Cerebellar cortex (tissue), 1 donor: ENCODE data around the gene FAM161B.
"Not testable (repeated sequence)": the region's sequence is repeated elsewhere in the genome, so short reads cannot be mapped to it uniquely, and the experiment has no call there.

ENCODE experiments used
- DNase-seq: peaks from one replicate; pipeline ENCODE4 v3.0.0-alpha.2; 2015; ENCODE audit warnings: low spot score

Gene FAM161B

GRCh38 chr14:73949752-73950734 is at the start of gene FAM161B, which contains the start of gene COQ6:
Gene FAM161B (minus strand): TSS chr14:73950094. CDS start chr14:73950026, 68 bp downstream.
Gene COQ6 (plus strand): TSS chr14:73950302. CDS start chr14:73950333, 31 bp downstream.
- DNase-seq = peak; percentile 99

- no peak for DNase-seq
Measured at GRCh38 chr14:73998726-73999125, 48.8 kb upstream of the FAM161B start.

GRCh38 chr14:73997944-73998447 is 48.1 kb upstream of the FAM161B start:
- no peak for DNase-seq

- DNase-seq = no peak
Measured at GRCh38 chr14:73997108-73997943, 47.4 kb upstream of the FAM161B start.

- DNase-seq = no peak
Measured at GRCh38 chr14:73996731-73997107, 46.8 kb upstream of the FAM161B start.

GRCh38 chr14:73995977-73996378 is 46.1 kb upstream of the FAM161B start:
- DNase-seq = no peak

GRCh38 chr14:73994926-73995325 is 45.0 kb upstream of the FAM161B start:
- not testable (repeated sequence) for DNase-seq

GRCh38 chr14:73991092-73991491 is 41.2 kb upstream of the FAM161B start:
- no peak for DNase-seq

GRCh38 chr14:73988656-73989055 is 38.8 kb upstream of the FAM161B start:
- DNase-seq = not testable (repeated sequence)

- no peak for DNase-seq
Measured at GRCh38 chr14:73988065-73988464, 38.2 kb upstream of the FAM161B start.

GRCh38 chr14:73977896-73978295 is 28.0 kb upstream of the FAM161B start:
- no peak for DNase-seq

- no peak for DNase-seq
Measured at GRCh38 chr14:73976125-73976524, 26.2 kb upstream of the FAM161B start.

- no peak for DNase-seq
Measured at GRCh38 chr14:73973497-73973896, 23.6 kb upstream of the FAM161B start.

- no peak for DNase-seq
Measured at GRCh38 chr14:73968885-73969284, 19.0 kb upstream of the FAM161B start.

GRCh38 chr14:73965216-73965615 is 15.3 kb upstream of the FAM161B start:
- no peak for DNase-seq

- DNase-seq = no peak
Measured at GRCh38 chr14:73961192-73961591, 11.3 kb upstream of the FAM161B start.

GRCh38 chr14:73958591-73958990 is 8.7 kb upstream of the FAM161B start:
- no peak for DNase-seq

GRCh38 chr14:73955674-73956073 is 5.8 kb upstream of the FAM161B start:
- DNase-seq = no peak

- DNase-seq = no peak
Measured at GRCh38 chr14:73953731-73954130, 3.8 kb upstream of the FAM161B start.

GRCh38 chr14:73945159-73945670 is 4.7 kb downstream of the FAM161B start:
- DNase-seq = no peak

- DNase-seq = no peak
Measured at GRCh38 chr14:73944432-73945158, 5.3 kb downstream of the FAM161B start.
